Endothelial cell (in vitro differentiated cells): Measurements from ENCODE around the gene ADCY9. TPM values are rescaled to one million over a fixed set of nuclear protein-coding genes. Genes with fewer than 3 reads are reported as not detected.

Experiments
- DNase-seq: peaks from one replicate; pipeline ENCODE4 v3.0.0; 2021; ENCODE audit warnings: low spot score
- H3K27ac Mint-ChIP-seq: one replicate; pipeline ENCODE4 v1.8.0; 2021; ENCODE audit warnings: mixed read lengths, inconsistent platforms; ENCODE audit not compliant: unreplicated experiment
- H3K27me3 Mint-ChIP-seq: one replicate; pipeline ENCODE4 v1.8.0; 2021; ENCODE audit warnings: mild to moderate bottlenecking, moderate library complexity, mixed read lengths, inconsistent platforms; ENCODE audit not compliant: unreplicated experiment
- H3K36me3 Mint-ChIP-seq: one replicate; pipeline ENCODE4 v1.8.0; 2021; ENCODE audit warnings: mild to moderate bottlenecking, low read depth, mixed read lengths, inconsistent platforms; ENCODE audit not compliant: unreplicated experiment
- H3K4me1 Mint-ChIP-seq: one replicate; pipeline ENCODE4 v1.8.0; 2021; ENCODE audit warnings: mild to moderate bottlenecking, mixed read lengths, inconsistent platforms; ENCODE audit not compliant: unreplicated experiment
- H3K4me3 Mint-ChIP-seq: one replicate; pipeline ENCODE4 v1.8.0; 2021; ENCODE audit warnings: mild to moderate bottlenecking, mixed read lengths, inconsistent platforms; ENCODE audit not compliant: unreplicated experiment
- H3K9me3 Mint-ChIP-seq: one replicate; pipeline ENCODE4 v1.8.0; 2021; ENCODE audit warnings: mixed read lengths, inconsistent platforms; ENCODE audit not compliant: unreplicated experiment
- CTCF ChIP-seq: fragments of 200-600 bp; sonication (generic); IDR thresholded peaks from one replicate; pipeline ENCODE4 v1.5.0; 2021; ENCODE audit warnings: antibody characterized with exemption; ENCODE audit not compliant: unreplicated experiment
- total RNA-seq: library from RNA; stranded (reverse); fragmentation: NEBNext Ultra II Directional; extraction: Animal tissue kit (Norgen Biotek cat#: 25700); gene quantifications from one replicate; pipeline ENCODE4 v1.2.1, GENCODE V29; 2021; ENCODE audit not compliant: unreplicated experiment

Gene ADCY9
- total RNA-seq, 1 donor from 2014 or later = 3.3 TPM

GRCh38 chr16:3988824-3989223 is 127.4 kb downstream of the ADCY9 start:
- Mint-ChIP-seq H3K27ac (no peak overlapping the region), H3K27me3 (no peaks in the 10 kb centered on the region), H3K4me1 (peaks cover 3% of the 10 kb centered on the region), H3K4me3 (no peak overlapping the region), H3K9me3 (no peaks in the 10 kb centered on the region), H3K36me3 (no peaks in the 10 kb centered on the region)
- TF ChIP-seq CTCF = no peak
- DNase-seq = no peak

GRCh38 chr16:3988011-3988410 is 128.2 kb downstream of the ADCY9 start:
- DNase-seq = no peak
- TF ChIP-seq CTCF = no peak
- no peaks in the 10 kb centered on the region for H3K27me3 Mint-ChIP-seq
- H3K4me3 Mint-ChIP-seq = no peak overlapping the region
- no peak overlapping the region for H3K27ac Mint-ChIP-seq
- H3K9me3 Mint-ChIP-seq = no peaks in the 10 kb centered on the region
- H3K36me3 Mint-ChIP-seq = no peaks in the 10 kb centered on the region
- peaks cover 3% of the 10 kb centered on the region for H3K4me1 Mint-ChIP-seq

- no peaks in the 10 kb centered on the region for H3K27me3 Mint-ChIP-seq
- H3K4me1 Mint-ChIP-seq = peaks cover 3% of the 10 kb centered on the region
- no peak overlapping the region for H3K27ac Mint-ChIP-seq
- no peaks in the 10 kb centered on the region for H3K9me3 Mint-ChIP-seq
- DNase-seq = no peak
- no peaks in the 10 kb centered on the region for H3K36me3 Mint-ChIP-seq
- no peak overlapping the region for H3K4me3 Mint-ChIP-seq
- no peak for TF ChIP-seq CTCF
Measured at GRCh38 chr16:3987231-3987630, 129.0 kb downstream of the ADCY9 start.

- no peak for TF ChIP-seq CTCF
- no peaks in the 10 kb centered on the region for H3K27me3 Mint-ChIP-seq
- no peak for DNase-seq
- H3K36me3 Mint-ChIP-seq = no peaks in the 10 kb centered on the region
- no peak overlapping the region for H3K27ac Mint-ChIP-seq
- H3K9me3 Mint-ChIP-seq = no peaks in the 10 kb centered on the region
- H3K4me3 Mint-ChIP-seq = no peak overlapping the region
- H3K4me1 Mint-ChIP-seq = peaks cover 3% of the 10 kb centered on the region
Measured at GRCh38 chr16:3986235-3986544, 130.1 kb downstream of the ADCY9 start.

- Mint-ChIP-seq H3K4me3 (no peak overlapping the region), H3K4me1 (peaks cover 3% of the 10 kb centered on the region), H3K27me3 (no peaks in the 10 kb centered on the region), H3K9me3 (no peaks in the 10 kb centered on the region), H3K36me3 (no peaks in the 10 kb centered on the region), H3K27ac (no peak overlapping the region)
- DNase-seq = no peak
- no peak for TF ChIP-seq CTCF
Measured at GRCh38 chr16:3984111-3985060, 131.9 kb downstream of the ADCY9 start.
